ENCODE results near the gene RGCC.

Gene RGCC

GRCh38 chr13:41520016-41520659, 62.8 kb downstream of the RGCC start:
- DNase-seq (ENCODE audit: extremely low read depth, low read depth) = no peak
- TF ChIP-seq CTCF (IDR thresholded peaks at IDR 0.05; ENCODE audit: low read depth, low read length) = no peak
